ENCODE measurements around the gene ABCD1. TPM values are rescaled to one million over a fixed set of nuclear protein-coding genes. Genes with fewer than 3 reads are reported as not detected.

ABCD1 gene
- total RNA-seq, 4 donors from 2014 or later, result 5.9 to 9.4 (median 7.4) TPM

DNA sequence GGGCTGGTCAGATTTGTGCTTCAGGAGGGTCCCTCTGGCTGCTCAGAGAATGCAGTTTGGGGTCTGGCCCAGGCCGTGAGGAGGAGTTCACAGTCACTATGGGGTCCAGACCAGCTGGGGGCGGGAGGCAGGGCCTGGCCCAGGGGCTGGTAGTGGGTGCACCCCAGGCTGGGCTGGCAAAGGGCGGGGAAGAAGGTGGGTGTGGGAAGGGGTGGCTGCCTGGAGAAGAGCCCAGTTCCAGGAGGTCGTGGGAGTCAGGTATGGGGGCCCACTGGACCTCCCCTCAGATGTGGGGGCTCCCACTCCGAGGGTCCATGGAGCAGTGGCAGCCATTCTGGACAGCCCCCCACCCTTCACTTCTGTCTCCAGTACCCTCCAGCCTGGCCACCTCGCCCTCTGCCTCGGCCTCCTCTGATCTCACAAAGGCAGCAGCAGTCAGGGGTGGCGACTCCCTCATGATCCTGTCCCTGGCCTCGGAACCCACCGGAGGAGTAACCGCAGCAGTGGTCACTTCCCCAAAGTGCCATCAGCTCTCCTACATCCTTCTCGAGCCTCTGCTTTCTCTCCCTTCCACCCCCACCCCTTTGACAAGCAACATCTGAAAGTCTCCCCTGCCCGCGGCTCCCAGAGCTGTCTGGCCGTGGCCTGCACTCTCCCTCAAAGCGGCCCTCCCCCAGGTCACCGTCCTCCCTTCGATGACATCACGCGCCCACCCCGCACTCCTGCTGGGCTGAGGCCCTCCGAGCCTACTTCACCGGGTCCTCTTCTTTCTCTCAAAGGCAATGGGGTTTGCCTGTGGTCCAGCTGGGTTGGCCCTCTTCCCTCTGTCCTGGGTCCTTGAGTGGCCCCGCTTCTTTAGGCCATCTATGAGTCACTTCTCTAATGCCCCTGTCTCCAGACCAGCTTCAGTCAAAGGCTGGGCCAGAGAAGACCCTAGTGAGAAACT lies 38.6 kb upstream of the ABCD1 start:
- no peaks in the 10 kb centered on the region for H3K36me3 ChIP-seq
- TF ChIP-seq, protein P1, sequence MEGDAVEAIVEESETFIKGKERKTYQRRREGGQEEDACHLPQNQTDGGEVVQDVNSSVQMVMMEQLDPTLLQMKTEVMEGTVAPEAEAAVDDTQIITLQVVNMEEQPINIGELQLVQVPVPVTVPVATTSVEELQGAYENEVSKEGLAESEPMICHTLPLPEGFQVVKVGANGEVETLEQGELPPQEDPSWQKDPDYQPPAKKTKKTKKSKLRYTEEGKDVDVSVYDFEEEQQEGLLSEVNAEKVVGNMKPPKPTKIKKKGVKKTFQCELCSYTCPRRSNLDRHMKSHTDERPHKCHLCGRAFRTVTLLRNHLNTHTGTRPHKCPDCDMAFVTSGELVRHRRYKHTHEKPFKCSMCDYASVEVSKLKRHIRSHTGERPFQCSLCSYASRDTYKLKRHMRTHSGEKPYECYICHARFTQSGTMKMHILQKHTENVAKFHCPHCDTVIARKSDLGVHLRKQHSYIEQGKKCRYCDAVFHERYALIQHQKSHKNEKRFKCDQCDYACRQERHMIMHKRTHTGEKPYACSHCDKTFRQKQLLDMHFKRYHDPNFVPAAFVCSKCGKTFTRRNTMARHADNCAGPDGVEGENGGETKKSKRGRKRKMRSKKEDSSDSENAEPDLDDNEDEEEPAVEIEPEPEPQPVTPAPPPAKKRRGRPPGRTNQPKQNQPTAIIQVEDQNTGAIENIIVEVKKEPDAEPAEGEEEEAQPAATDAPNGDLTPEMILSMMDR (IDR thresholded peaks at IDR 0.05), result no peak
- no peak for TF ChIP-seq POLR2A (IDR thresholded peaks at IDR 0.05)
- no peak for TF ChIP-seq POLR2AphosphoS5 (IDR thresholded peaks at IDR 0.05)
- TF ChIP-seq EP300 (IDR thresholded peaks at IDR 0.05), result no peak
- WGBS, result 80% methylated on average over 22 of the region's 24 CpGs
- H3K27ac ChIP-seq, result no peak overlapping the region
- no peaks in the 10 kb centered on the region for H3K9me3 ChIP-seq
- no peak overlapping the region for H3K4me3 ChIP-seq
- DNase-seq (ENCODE audit: low spot score in 2 of 2), result peak in 1 of 2 donors; percentile 56
- no peaks in the 10 kb centered on the region for H3K27me3 ChIP-seq
- H3K4me1 ChIP-seq, result peaks cover 13% of the 10 kb centered on the region

DNA sequence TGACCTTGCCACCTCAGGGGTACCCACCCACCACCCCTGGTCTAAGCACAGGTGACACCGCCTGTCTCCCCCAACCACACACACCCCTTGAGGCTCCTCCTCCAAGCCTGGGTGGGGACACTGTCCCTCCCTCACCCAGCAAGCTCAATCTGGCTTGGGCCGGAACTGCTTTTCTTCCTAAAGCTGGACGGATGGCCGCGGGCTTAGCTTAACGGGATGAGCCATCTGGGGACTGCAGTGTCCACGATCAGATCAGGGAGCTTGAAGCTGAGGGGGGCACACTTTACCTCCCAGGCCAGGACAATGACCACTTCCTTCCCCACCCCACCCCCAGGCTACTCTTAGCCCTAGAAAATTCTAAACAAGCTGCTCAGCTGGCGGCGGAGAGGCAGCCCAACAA lies 37.9 kb upstream of the ABCD1 start:
- Histone ChIP-seq H3K9me3 (no peaks in the 10 kb centered on the region), H3K36me3 (no peaks in the 10 kb centered on the region), H3K4me1 (peaks cover 13% of the 10 kb centered on the region), H3K27me3 (no peaks in the 10 kb centered on the region), H3K4me3 (no peak overlapping the region), H3K27ac (no peak overlapping the region)
- DNase-seq (ENCODE audit: low spot score in 2 of 2), result peak in 1 of 2 donors; percentile 67
- WGBS, result 34% methylated on average over 3 of the region's 9 CpGs
- no peak for TF ChIP-seq EP300 (IDR thresholded peaks at IDR 0.05)
- no peak for TF ChIP-seq POLR2A (IDR thresholded peaks at IDR 0.05)
- TF ChIP-seq, protein P1 (IDR thresholded peaks at IDR 0.05), result no peak
- TF ChIP-seq POLR2AphosphoS5 (IDR thresholded peaks at IDR 0.05), result no peak

DNA sequence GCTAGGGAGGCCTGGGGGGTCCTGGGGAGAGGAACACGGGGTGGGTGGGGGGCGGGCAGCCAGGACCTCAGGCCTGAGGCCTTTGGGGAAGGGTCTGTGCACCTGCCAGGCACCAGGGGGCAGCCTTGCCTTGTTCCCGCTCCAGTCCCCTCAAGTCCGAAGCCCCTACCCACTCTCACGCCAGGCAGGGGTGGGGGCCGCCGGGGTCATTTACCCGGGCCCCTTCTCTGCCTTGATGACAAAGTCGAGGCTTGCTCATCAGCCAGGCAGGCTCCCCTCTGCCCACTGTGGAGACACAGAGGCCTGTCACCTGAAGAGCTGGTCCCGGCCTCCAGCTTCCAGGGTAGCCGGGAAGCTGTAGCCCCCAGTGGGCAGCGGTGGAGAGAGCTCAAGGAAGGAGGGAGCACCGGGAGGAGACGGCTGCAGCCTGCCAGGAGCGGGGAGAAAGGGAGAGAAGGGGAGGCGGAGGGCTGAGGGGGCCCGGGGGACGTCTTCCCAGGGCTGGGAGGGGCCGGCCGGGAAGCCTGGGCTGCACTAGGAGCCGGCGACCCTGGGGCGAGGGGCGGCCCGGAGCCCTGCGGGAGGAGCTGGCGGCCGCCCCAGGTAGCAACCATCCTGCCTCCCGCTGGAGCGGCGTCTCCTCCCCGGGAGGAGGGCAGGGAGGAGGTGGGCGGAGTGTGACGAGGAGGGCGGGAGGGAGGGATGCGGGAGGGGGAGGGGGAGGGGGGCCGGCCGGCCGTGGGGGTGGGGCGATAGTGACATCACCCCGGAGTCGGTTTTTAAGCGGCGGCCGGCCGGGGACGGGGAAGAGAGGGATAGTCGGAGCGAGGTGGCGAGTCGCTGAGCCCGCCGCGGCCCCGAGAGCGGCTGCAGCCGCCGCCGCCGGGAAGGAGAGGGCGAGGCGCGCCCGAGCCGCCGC lies 37.3 kb upstream of the ABCD1 start, which contains the start of gene SLC6A8:
TSS of gene SLC6A8 (plus strand) at position 806 of the 919 bp plus-strand sequence. CDS start 649 bp downstream, outside the sequence.
- DNase-seq (ENCODE audit: low spot score in 2 of 2), result peak in 1 of 2 donors; percentile 84
- peak within 1 kb of the TSS; percentile 60 for H3K27ac ChIP-seq
- 41% methylated on average over 28 of the region's 66 CpGs for WGBS

DNA sequence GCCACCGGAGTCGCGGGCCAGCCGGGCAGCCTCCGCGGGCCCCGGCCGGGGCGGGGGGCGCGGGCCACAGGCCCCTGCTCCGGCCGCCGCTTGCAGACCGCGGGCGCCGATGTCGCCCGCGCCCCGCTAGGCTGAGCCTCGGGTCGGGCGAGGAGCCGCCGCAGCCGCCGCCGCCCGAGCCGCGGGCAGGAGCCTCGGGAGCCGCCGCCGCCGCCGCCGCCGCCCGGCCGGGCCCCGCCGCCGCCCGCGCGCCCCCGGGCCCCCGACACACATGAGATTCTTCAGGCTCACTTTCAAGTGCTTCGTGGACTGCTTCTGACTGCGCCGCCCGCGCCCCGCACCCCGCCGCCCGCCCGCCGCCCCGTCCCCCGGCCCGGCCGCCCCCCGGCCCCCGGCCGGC lies 36.6 kb upstream of the ABCD1 start:
- H3K9me3 ChIP-seq, result no peaks in the 10 kb centered on the region
- TF ChIP-seq, protein P1 (IDR thresholded peaks at IDR 0.05), result no peak
- TF ChIP-seq POLR2A (IDR thresholded peaks at IDR 0.05), result no peak
- TF ChIP-seq POLR2AphosphoS5 (IDR thresholded peaks at IDR 0.05), result no peak
- TF ChIP-seq EP300 (IDR thresholded peaks at IDR 0.05), result no peak
- no CpG with 5 or more reads among the region's 69 CpGs for WGBS
- H3K27me3 ChIP-seq, result no peaks in the 10 kb centered on the region
- H3K4me3 ChIP-seq, result peak overlapping the region; percentile 40
- no peak for DNase-seq (ENCODE audit: low spot score in 2 of 2)
- no peak overlapping the region for H3K27ac ChIP-seq
- peaks cover 17% of the 10 kb centered on the region for H3K4me1 ChIP-seq
- no peaks in the 10 kb centered on the region for H3K36me3 ChIP-seq

More for the DNA sequence above, 37.3 kb upstream of the ABCD1 start, which contains the start of gene SLC6A8:
- no peaks in the 10 kb centered on the region for H3K36me3 ChIP-seq
- TF ChIP-seq, protein P1 (IDR thresholded peaks at IDR 0.05), result peak in 1 of 2 donors; percentile 10
- TF ChIP-seq POLR2A (IDR thresholded peaks at IDR 0.05), result peak in 1 of 2 donors; percentile 14
- TF ChIP-seq EP300 (IDR thresholded peaks at IDR 0.05), result no peak
- peaks cover 13% of the 10 kb centered on the region for H3K4me1 ChIP-seq
- H3K27me3 ChIP-seq, result no peaks in the 10 kb centered on the region
- peak within 1 kb of the TSS; percentile 50 for H3K4me3 ChIP-seq
- no peaks in the 10 kb centered on the region for H3K9me3 ChIP-seq
